Amniotic epithelial cell (primary cell): Measurements from ENCODE around the gene CDK5RAP2.
"Not testable (repeated sequence)": the region's sequence is repeated elsewhere in the genome, so short reads cannot be mapped to it uniquely, and the experiment has no call there.

Experiments used
- DNase-seq: peaks from one replicate; pipeline ENCODE4 v3.0.0-alpha.2; 2010; ENCODE audit warnings: low read depth

The CDK5RAP2 gene

DNA sequence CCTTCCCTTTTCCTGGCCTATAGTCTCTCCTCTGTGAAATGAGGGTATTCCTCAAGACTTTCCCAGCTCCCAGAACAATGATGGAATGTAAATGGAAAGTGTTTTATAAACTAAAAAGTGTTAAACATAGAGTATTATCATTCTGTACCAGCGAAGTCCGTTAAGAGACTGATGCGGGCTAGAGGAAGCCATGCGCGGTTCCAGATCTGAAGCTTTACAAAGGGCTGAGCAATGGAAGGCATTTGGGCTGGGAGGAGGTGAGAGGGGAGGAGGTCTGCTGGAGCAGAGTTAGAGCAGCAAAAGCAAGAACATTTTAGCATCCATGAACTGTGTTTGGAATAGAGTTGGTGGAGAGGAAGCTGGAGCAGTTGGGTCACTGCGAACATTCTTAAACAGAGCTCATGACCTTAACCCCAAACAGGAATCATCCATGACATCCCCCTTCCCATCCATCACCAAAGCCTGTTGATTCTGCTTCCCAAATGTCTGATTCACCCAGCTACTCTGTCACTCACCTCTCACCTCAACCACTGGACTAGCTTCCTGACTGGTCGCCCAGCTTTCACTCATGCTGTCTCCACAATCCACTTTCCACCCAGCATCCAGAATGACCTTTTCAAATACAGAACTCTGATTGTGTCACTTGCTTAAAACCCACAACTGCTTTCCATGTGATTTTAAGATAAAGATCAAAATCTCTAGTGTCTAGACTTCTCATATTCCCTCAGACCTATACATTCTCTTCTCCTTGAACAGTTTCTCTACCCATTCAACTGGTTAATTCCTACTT, 37.1 kb downstream of the CDK5RAP2 start:
- peak; percentile 32 for DNase-seq

- no peak for DNase-seq
These were observed 38.0 kb downstream of the CDK5RAP2 start for GRCh38 chr9:120541921-120542320.

- DNase-seq = no peak
These were observed 40.0 kb downstream of the CDK5RAP2 start for GRCh38 chr9:120539951-120540350.

- DNase-seq = peak; percentile 7
These were observed 41.6 kb downstream of the CDK5RAP2 start for GRCh38 chr9:120538339-120538738.

DNA sequence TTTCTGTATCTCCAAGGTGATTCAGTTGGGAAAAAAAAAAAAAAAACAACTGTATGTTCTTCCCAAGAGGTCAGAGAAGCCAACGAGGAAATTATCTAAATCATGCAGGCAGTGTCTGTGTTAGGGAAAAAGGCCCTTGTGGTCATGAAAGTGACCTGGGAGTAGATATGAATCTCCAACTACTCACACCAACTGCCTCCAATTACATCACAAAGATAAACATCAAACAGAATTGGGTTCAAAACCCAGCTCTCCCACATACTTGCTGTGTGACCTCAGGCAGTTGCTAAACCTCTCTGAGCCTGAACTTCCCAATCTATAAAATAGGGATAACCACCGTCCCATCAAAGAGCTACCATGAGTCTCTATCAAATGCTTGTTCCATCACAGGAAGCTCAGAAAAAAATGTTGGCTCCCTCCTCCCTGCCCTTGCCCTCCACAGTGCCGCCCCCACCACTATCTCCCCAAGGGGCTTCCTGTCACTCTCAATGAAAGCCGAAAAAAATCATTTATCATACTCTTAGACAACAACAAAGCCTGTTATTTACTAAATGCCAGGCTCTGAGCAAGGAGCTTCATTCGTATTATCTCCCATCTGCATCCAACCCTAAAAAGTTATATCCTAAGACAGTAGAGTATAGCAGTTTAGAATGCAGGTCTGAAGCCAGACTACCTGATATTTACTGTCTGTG, 42.9 kb downstream of the CDK5RAP2 start:
- DNase-seq = peak; percentile 30

- DNase-seq = no peak
These were observed 43.9 kb downstream of the CDK5RAP2 start for GRCh38 chr9:120536094-120536493.

DNA sequence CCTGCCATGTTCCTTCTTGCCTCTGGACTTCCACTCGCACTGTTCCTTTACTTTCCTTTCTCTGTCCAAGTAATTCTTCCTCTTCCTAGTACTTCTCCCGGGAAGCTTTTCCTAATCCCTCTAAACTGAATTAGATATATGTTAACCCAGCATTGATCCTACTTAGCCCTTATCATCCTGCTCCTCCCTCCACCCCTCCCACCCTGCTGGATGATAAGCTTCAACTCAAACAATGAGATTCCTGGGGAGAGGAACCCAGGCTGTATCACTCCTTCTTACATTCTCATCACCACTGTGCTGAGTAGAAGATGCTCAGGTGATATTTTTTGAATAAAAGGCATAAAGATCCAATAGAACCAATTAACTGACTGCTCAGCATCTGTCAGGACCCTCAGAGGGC, 45.7 kb downstream of the CDK5RAP2 start:
- DNase-seq = no peak

DNA sequence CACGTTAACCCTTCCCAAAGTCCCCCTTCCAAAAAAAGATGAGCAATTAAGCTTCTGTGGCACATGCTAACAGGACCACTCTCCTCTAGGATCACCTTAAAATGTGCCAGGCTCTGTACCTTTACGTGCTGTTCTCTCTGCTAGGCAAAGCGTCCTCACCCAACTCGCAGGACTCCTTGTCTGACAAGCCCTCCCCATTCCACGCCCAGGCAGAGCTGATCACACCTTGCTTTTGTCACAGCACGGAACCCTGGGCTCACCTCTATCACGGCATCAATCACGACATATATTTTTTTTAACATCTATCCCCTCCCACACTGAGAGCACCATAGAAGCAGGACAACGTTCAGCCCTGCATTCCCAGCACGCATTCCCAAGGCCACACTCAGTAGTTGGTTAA, 47.1 kb downstream of the CDK5RAP2 start:
- DNase-seq = no peak

DNA sequence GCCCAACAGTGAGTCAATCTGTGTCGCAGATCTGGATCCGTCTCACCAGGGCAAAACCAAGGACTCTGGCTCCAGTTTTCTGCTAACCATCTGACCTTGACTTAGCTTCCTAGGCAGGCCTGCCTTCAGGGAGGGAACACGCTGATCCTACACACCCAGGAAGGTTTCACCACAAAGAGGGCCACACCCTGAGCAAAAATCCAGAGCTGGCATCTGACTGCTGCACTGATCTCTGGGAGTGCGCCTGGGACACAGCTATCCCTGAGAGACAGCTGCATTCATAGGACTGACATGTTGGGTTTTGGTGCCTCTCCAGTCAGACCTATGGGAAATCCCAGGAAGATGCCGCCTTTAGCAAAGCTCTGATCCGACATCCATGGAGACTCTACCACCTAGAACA, 47.5 kb downstream of the CDK5RAP2 start:
- peak; percentile 58 for DNase-seq

GRCh38 chr9:120531683-120532300, 48.2 kb downstream of the CDK5RAP2 start:
- peak; percentile 43 for DNase-seq

DNA sequence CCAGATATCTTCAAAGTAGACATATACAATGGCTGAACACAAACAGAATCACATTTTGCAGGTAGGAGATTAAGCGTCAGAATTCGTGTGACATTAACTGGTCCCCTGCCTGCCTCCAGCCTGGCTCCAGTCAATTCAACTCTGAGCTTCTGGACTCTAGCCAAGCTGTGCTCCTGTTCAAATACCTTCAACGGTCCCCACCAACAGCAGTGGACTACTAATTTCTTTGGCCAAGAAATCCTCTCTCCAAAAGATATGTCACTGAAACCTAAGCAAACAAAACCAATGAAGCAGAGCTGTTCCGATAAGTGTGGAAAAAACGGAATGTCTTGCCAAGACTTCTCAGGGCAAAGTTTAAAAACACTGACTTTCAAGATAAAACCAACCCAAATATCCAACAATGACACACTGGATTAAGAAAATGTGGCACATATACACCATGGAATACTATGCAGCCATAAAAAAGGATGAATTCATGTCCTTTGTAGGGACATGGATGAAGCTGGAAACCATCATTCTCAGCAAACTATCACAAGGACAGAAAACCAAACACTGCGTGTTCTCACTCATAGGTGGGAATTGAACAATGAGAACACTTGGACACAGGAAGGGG, 49.6 kb downstream of the CDK5RAP2 start:
- DNase-seq = not testable (repeated sequence)

- DNase-seq = no peak
These were observed 51.1 kb downstream of the CDK5RAP2 start for GRCh38 chr9:120528829-120529228.

DNA sequence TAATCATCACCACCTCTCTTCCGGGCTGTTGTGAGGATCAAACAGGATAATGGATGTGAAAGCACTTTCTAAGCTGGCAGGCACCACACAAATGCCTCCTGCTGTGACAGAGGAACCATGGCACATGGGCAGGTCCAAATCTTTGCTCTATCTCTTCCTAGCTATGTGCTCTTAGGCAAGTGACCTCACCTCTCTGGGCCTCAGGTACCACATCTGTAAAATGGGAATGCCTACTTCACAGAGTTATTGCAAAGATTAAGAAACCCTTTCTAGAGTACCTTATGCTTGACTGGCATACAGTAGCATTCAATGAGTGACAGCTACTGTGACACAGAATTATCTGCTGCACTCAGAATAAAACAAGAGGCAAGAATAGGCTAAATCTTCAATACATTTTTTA, 51.6 kb downstream of the CDK5RAP2 start:
- DNase-seq = no peak

- no peak for DNase-seq
These were observed 53.4 kb downstream of the CDK5RAP2 start for GRCh38 chr9:120526534-120526933.

GRCh38 chr9:120524863-120525262, 55.1 kb downstream of the CDK5RAP2 start:
- no peak for DNase-seq

- DNase-seq = no peak
These were observed 55.9 kb downstream of the CDK5RAP2 start for GRCh38 chr9:120524038-120524437.

DNA sequence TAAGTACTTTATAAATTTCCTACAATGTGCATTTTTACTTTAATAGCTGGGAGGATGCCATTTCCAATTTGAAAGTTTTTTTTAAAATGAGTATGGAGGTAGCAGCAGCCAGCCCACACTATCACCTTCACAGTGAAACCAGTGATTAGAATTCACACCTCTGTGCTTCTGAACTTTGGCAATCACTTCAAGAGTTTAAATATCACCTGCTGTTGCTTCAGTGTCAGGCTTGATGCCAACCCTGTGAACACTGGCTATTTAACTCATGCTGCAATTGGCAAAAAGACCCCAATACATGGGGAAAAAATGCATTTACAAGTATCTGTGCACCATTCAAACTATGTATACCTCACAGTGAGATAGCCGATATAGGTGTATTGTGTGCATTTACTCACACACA, 57.4 kb downstream of the CDK5RAP2 start:
- DNase-seq = no peak

DNA sequence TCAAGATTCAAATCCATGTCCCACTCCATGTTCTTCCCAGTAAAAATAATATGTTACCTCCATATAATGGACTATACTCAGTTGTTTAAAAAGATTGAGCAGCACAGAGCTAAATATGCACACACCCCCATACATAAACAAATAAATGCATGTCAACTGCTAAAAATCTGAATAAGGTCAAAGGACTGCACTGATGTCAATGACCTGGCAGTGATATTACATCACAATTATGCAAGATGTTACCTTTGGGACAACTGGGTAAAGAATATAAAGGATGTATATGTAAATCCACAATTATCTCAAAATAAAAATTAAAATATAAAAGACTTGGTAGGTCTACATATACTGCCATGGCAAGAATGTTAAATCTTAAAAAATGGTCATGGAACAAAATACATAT, 57.9 kb downstream of the CDK5RAP2 start:
- DNase-seq = no peak

- DNase-seq = no peak
These were observed 58.9 kb downstream of the CDK5RAP2 start for GRCh38 chr9:120521101-120521500.

DNA sequence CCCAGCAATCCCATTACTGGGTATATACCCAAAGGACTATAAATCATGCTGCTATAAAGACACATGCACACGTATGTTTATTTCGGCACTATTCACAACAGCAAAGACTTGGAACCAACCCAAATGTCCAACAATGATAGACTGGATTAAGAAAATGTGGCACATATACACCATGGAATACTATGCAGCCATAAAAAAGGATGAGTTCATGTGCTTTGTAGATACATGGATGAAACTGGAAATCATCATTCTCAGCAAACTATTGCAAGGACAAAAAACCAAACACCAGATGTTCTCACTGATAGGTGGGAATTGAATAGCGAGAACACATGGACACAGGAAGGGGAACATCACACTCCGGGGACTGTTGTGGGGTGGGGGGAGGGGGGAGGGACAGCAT, 64.0 kb downstream of the CDK5RAP2 start:
- not testable (repeated sequence) for DNase-seq

- not testable (repeated sequence) for DNase-seq
These were observed 64.5 kb downstream of the CDK5RAP2 start for GRCh38 chr9:120515481-120515880.

GRCh38 chr9:120514405-120514804, 65.6 kb downstream of the CDK5RAP2 start:
- DNase-seq = no peak
